ENCODE data around the gene NEDD4L. TPM values are rescaled to one million over a fixed set of nuclear protein-coding genes. Genes with fewer than 3 reads are reported as not detected.

The NEDD4L gene
- total RNA-seq, 5 donors from 2014 or later (not counting 1 experiment from before 2014, with no cell fraction given), result 4.4 to 10.7 (median 6.7) TPM

- Histone ChIP-seq H3K4me1 (ENCODE audit: control insufficient read depth in 1 of 2, extremely low read depth in 1 of 2, insufficient read depth in 2 of 2, low read length in 2 of 2) (no peaks in the 10 kb centered on the region), H3K27me3 (replicated peaks in 1 of 2; ENCODE audit: control insufficient read depth in 2 of 2, extremely low read depth in 1 of 2, insufficient read depth in 2 of 2, low read length in 1 of 2) (no peaks in the 10 kb centered on the region), H3K27ac (ENCODE audit: low read length) (no peak overlapping the region), H3K4me3 (ENCODE audit: control insufficient read depth in 1 of 2, extremely low read depth in 1 of 2, low read length in 1 of 2) (no peak overlapping the region), H3K9me3 (no peaks in the 10 kb centered on the region), H3K36me3 (ENCODE audit: control insufficient read depth in 2 of 2, extremely low read depth in 1 of 2, insufficient read depth in 1 of 2, low read length in 1 of 2) (no peaks in the 10 kb centered on the region)
- ATAC-seq (replicated peaks in 1 of 4), result no peak
- Mint-ChIP-seq H3K27me3 (peaks cover 0 to 1% of the 10 kb centered on the region in 2 donors), H3K4me1 (no peaks in the 10 kb centered on the region), H3K27ac (no peak overlapping the region), H3K9me3 (no peaks in the 10 kb centered on the region), H3K4me3 (no peak overlapping the region), H3K36me3 (peaks cover 2% of the 10 kb centered on the region)
- DNase-seq, result no peak
- 95% methylated on average over 14 of the region's 17 CpGs for WGBS (ENCODE audit: insufficient coverage)
- POLR2A ChIA-PET, result no interaction called here
- CTCF ChIA-PET, result no interaction called here
These were observed 211.0 kb downstream of the NEDD4L start for GRCh38 chr18:58254873-58255511.

GRCh38 chr18:58255701-58256311 is 211.8 kb downstream of the NEDD4L start:
- H3K36me3 Mint-ChIP-seq, result peaks cover 2% of the 10 kb centered on the region
- no peak overlapping the region for H3K27ac ChIP-seq (ENCODE audit: low read length)
- H3K9me3 Mint-ChIP-seq, result no peaks in the 10 kb centered on the region
- no peaks in the 10 kb centered on the region for H3K4me1 Mint-ChIP-seq
- peaks cover 0 to 1% of the 10 kb centered on the region in 2 donors for H3K27me3 Mint-ChIP-seq
- ATAC-seq (replicated peaks in 1 of 4) (no peak), DNase-seq (no peak)
- POLR2A ChIA-PET, result no interaction called here
- H3K27me3 ChIP-seq (replicated peaks in 1 of 2; ENCODE audit: control insufficient read depth in 2 of 2, extremely low read depth in 1 of 2, insufficient read depth in 2 of 2, low read length in 1 of 2), result no peaks in the 10 kb centered on the region
- WGBS (ENCODE audit: insufficient coverage), result 97% methylated on average over 67 of the region's 67 CpGs
- H3K4me3 Mint-ChIP-seq, result no peak overlapping the region
- H3K4me1 ChIP-seq (ENCODE audit: control insufficient read depth in 1 of 2, extremely low read depth in 1 of 2, insufficient read depth in 2 of 2, low read length in 2 of 2), result no peaks in the 10 kb centered on the region
- no peak overlapping the region for H3K4me3 ChIP-seq (ENCODE audit: control insufficient read depth in 1 of 2, extremely low read depth in 1 of 2, low read length in 1 of 2)
- no peaks in the 10 kb centered on the region for H3K9me3 ChIP-seq
- H3K36me3 ChIP-seq (ENCODE audit: control insufficient read depth in 2 of 2, extremely low read depth in 1 of 2, insufficient read depth in 1 of 2, low read length in 1 of 2), result no peaks in the 10 kb centered on the region
- no peak overlapping the region for H3K27ac Mint-ChIP-seq
- CTCF ChIA-PET, result no interaction called here

GRCh38 chr18:58256316-58257080 is 212.5 kb downstream of the NEDD4L start:
- Mint-ChIP-seq H3K36me3 (peaks cover 2% of the 10 kb centered on the region), H3K9me3 (no peaks in the 10 kb centered on the region), H3K4me1 (no peaks in the 10 kb centered on the region), H3K4me3 (no peak overlapping the region), H3K27ac (no peak overlapping the region), H3K27me3 (peaks cover 1 to 3% of the 10 kb centered on the region in 2 donors)
- Histone ChIP-seq H3K27ac (ENCODE audit: low read length) (no peak overlapping the region), H3K27me3 (replicated peaks in 1 of 2; ENCODE audit: control insufficient read depth in 2 of 2, extremely low read depth in 1 of 2, insufficient read depth in 2 of 2, low read length in 1 of 2) (no peaks in the 10 kb centered on the region), H3K4me3 (ENCODE audit: control insufficient read depth in 1 of 2, extremely low read depth in 1 of 2, low read length in 1 of 2) (no peak overlapping the region), H3K36me3 (ENCODE audit: control insufficient read depth in 2 of 2, extremely low read depth in 1 of 2, insufficient read depth in 1 of 2, low read length in 1 of 2) (no peaks in the 10 kb centered on the region), H3K4me1 (ENCODE audit: control insufficient read depth in 1 of 2, extremely low read depth in 1 of 2, insufficient read depth in 2 of 2, low read length in 2 of 2) (no peaks in the 10 kb centered on the region), H3K9me3 (no peaks in the 10 kb centered on the region)
- ATAC-seq (replicated peaks in 1 of 4) (no peak), DNase-seq (no peak)
- ChIA-PET CTCF (no interaction called here), POLR2A (no interaction called here)
- WGBS (ENCODE audit: insufficient coverage), result 95% methylated on average over 37 of the region's 39 CpGs

GRCh38 chr18:58257461-58257860 is 213.4 kb downstream of the NEDD4L start:
- Histone ChIP-seq H3K9me3 (no peaks in the 10 kb centered on the region), H3K27me3 (replicated peaks in 1 of 2; ENCODE audit: control insufficient read depth in 2 of 2, extremely low read depth in 1 of 2, insufficient read depth in 2 of 2, low read length in 1 of 2) (no peaks in the 10 kb centered on the region), H3K36me3 (ENCODE audit: control insufficient read depth in 2 of 2, extremely low read depth in 1 of 2, insufficient read depth in 1 of 2, low read length in 1 of 2) (no peaks in the 10 kb centered on the region), H3K27ac (ENCODE audit: low read length) (no peak overlapping the region), H3K4me1 (ENCODE audit: control insufficient read depth in 1 of 2, extremely low read depth in 1 of 2, insufficient read depth in 2 of 2, low read length in 2 of 2) (no peaks in the 10 kb centered on the region), H3K4me3 (ENCODE audit: control insufficient read depth in 1 of 2, extremely low read depth in 1 of 2, low read length in 1 of 2) (no peak overlapping the region)
- H3K4me1 Mint-ChIP-seq, result no peaks in the 10 kb centered on the region
- DNase-seq, result no peak
- H3K4me3 Mint-ChIP-seq, result no peak overlapping the region
- peaks cover 1 to 3% of the 10 kb centered on the region in 2 donors for H3K27me3 Mint-ChIP-seq
- H3K27ac Mint-ChIP-seq, result no peak overlapping the region
- H3K36me3 Mint-ChIP-seq, result peaks cover 2% of the 10 kb centered on the region
- WGBS (ENCODE audit: insufficient coverage), result 62% methylated on average over 6 of the region's 9 CpGs
- ChIA-PET CTCF (no interaction called here), POLR2A (no interaction called here)
- no peaks in the 10 kb centered on the region for H3K9me3 Mint-ChIP-seq
- no peak for ATAC-seq (replicated peaks in 1 of 4)

GRCh38 chr18:58258692-58259342 is 214.8 kb downstream of the NEDD4L start:
- H3K27ac ChIP-seq (ENCODE audit: low read length), result no peak overlapping the region
- POLR2A ChIA-PET, result no interaction called here
- H3K27ac Mint-ChIP-seq, result no peak overlapping the region

More at GRCh38 chr18:58258692-58259342, 214.8 kb downstream of the NEDD4L start:
- Histone ChIP-seq H3K27me3 (replicated peaks in 1 of 2; ENCODE audit: control insufficient read depth in 2 of 2, extremely low read depth in 1 of 2, insufficient read depth in 2 of 2, low read length in 1 of 2) (no peaks in the 10 kb centered on the region), H3K36me3 (ENCODE audit: control insufficient read depth in 2 of 2, extremely low read depth in 1 of 2, insufficient read depth in 1 of 2, low read length in 1 of 2) (no peaks in the 10 kb centered on the region), H3K4me3 (ENCODE audit: control insufficient read depth in 1 of 2, extremely low read depth in 1 of 2, low read length in 1 of 2) (no peak overlapping the region), H3K4me1 (ENCODE audit: control insufficient read depth in 1 of 2, extremely low read depth in 1 of 2, insufficient read depth in 2 of 2, low read length in 2 of 2) (no peaks in the 10 kb centered on the region), H3K9me3 (no peaks in the 10 kb centered on the region)
- DNase-seq (no peak), ATAC-seq (replicated peaks in 1 of 4) (no peak)
- Mint-ChIP-seq H3K9me3 (no peaks in the 10 kb centered on the region), H3K4me3 (no peak overlapping the region), H3K36me3 (peaks cover 2% of the 10 kb centered on the region), H3K27me3 (peaks cover 1 to 3% of the 10 kb centered on the region in 2 donors), H3K4me1 (peaks cover 5 to 7% (median 7%) of the 10 kb centered on the region in 3 donors)
- CTCF ChIA-PET, result interaction anchor here in 1 of 2 donors (0.5 kb wide), 1 partner anchor 44 kb away, joined by 3 read pairs; no protein-coding TSS in a partner anchor
- WGBS (ENCODE audit: insufficient coverage), result no CpG with 5 or more reads among the region's 11 CpGs

Data from T-cell (primary cell).